ENCODE results near the gene KRTCAP3.
"Not testable (repeated sequence)": the region's sequence is repeated elsewhere in the genome, so short reads cannot be mapped to it uniquely, and the experiment has no call there.

Gene KRTCAP3

GRCh38 chr2:27422958-27423357, 19.2 kb upstream of the KRTCAP3 start:
- FAIRE-seq, result no peak
- no peak for TF ChIP-seq POLR2A (IDR thresholded peaks at IDR 0.05; ENCODE audit: low read depth, low read length)

GRCh38 chr2:27425039-27425438, 17.1 kb upstream of the KRTCAP3 start:
- not testable (repeated sequence) for FAIRE-seq; DNase-seq (ENCODE audit: insufficient read length, low spot score)

More at GRCh38 chr2:27422958-27423357, 19.2 kb upstream of the KRTCAP3 start:
- no peak for DNase-seq (ENCODE audit: insufficient read length, low spot score)

- DNase-seq (ENCODE audit: insufficient read length, low spot score), result no peak
- no peak for TF ChIP-seq POLR2A (IDR thresholded peaks at IDR 0.05; ENCODE audit: low read depth, low read length)
- peak; percentile 71 for FAIRE-seq
Measured at GRCh38 chr2:27427863-27428212, 14.3 kb upstream of the KRTCAP3 start.

- TF ChIP-seq POLR2A (IDR thresholded peaks at IDR 0.05; ENCODE audit: low read depth, low read length), result peak; percentile 74
- peak; percentile 78 for FAIRE-seq
- DNase-seq (ENCODE audit: insufficient read length, low spot score), result peak; percentile 92
Measured at GRCh38 chr2:27428213-27428977, 13.8 kb upstream of the KRTCAP3 start, which contains the start of gene NRBP1. Gene NRBP1, plus strand, starts transcription at chr2:27428631. Its CDS starts 4,643 bp downstream, at chr2:27433274.

- FAIRE-seq, result no peak
- peak; percentile 61 for TF ChIP-seq POLR2A (IDR thresholded peaks at IDR 0.05; ENCODE audit: low read depth, low read length)
- DNase-seq (ENCODE audit: insufficient read length, low spot score), result peak; percentile 89
Measured at GRCh38 chr2:27428978-27429541, 13.1 kb upstream of the KRTCAP3 start.

- no peak for TF ChIP-seq POLR2A (IDR thresholded peaks at IDR 0.05; ENCODE audit: low read depth, low read length)
- DNase-seq (ENCODE audit: insufficient read length, low spot score) (peak; percentile 66), FAIRE-seq (peak; percentile 72)
Measured at GRCh38 chr2:27431395-27431794, 10.8 kb upstream of the KRTCAP3 start.

- FAIRE-seq (no peak), DNase-seq (ENCODE audit: insufficient read length, low spot score) (no peak)
- no peak for TF ChIP-seq POLR2A (IDR thresholded peaks at IDR 0.05; ENCODE audit: low read depth, low read length)
Measured at GRCh38 chr2:27435628-27436027, 6.6 kb upstream of the KRTCAP3 start.

- FAIRE-seq (no peak), DNase-seq (ENCODE audit: insufficient read length, low spot score) (no peak)
- TF ChIP-seq POLR2A (IDR thresholded peaks at IDR 0.05; ENCODE audit: low read depth, low read length), result no peak
Measured at GRCh38 chr2:27441226-27441926, 805 bp upstream of the KRTCAP3 start.

GRCh38 chr2:27442920-27443282, 720 bp downstream of the KRTCAP3 start:
- TF ChIP-seq POLR2A (IDR thresholded peaks at IDR 0.05; ENCODE audit: low read depth, low read length), result no peak
- DNase-seq (ENCODE audit: insufficient read length, low spot score) (no peak), FAIRE-seq (no peak)

GRCh38 chr2:27445155-27445554, 3.0 kb downstream of the KRTCAP3 start:
- TF ChIP-seq POLR2A (IDR thresholded peaks at IDR 0.05; ENCODE audit: low read depth, low read length), result no peak
- FAIRE-seq (no peak), DNase-seq (ENCODE audit: insufficient read length, low spot score) (no peak)

- TF ChIP-seq POLR2A (IDR thresholded peaks at IDR 0.05; ENCODE audit: low read depth, low read length), result no peak
- FAIRE-seq, result no peak
- no peak for DNase-seq (ENCODE audit: insufficient read length, low spot score)
Measured at GRCh38 chr2:27445615-27446014, 3.4 kb downstream of the KRTCAP3 start.

- no peak for FAIRE-seq
- TF ChIP-seq POLR2A (IDR thresholded peaks at IDR 0.05; ENCODE audit: low read depth, low read length), result no peak
- DNase-seq (ENCODE audit: insufficient read length, low spot score), result no peak
Measured at GRCh38 chr2:27446057-27446456, 3.9 kb downstream of the KRTCAP3 start.

- TF ChIP-seq POLR2A (IDR thresholded peaks at IDR 0.05; ENCODE audit: low read depth, low read length), result no peak
- FAIRE-seq, result no peak
- no peak for DNase-seq (ENCODE audit: insufficient read length, low spot score)
Measured at GRCh38 chr2:27448381-27448780, 6.2 kb downstream of the KRTCAP3 start.

- TF ChIP-seq POLR2A (IDR thresholded peaks at IDR 0.05; ENCODE audit: low read depth, low read length), result no peak
- FAIRE-seq (no peak), DNase-seq (ENCODE audit: insufficient read length, low spot score) (no peak)
Measured at GRCh38 chr2:27451095-27451494, 8.9 kb downstream of the KRTCAP3 start.

- DNase-seq (ENCODE audit: insufficient read length, low spot score), result no peak
- TF ChIP-seq POLR2A (IDR thresholded peaks at IDR 0.05; ENCODE audit: low read depth, low read length), result no peak
- no peak for FAIRE-seq
Measured at GRCh38 chr2:27453968-27454367, 11.8 kb downstream of the KRTCAP3 start.
